D721Med (cell line): ENCODE results near the gene NUDT21.
"Not testable (repeated sequence)": the region's sequence is repeated elsewhere in the genome, so short reads cannot be mapped to it uniquely, and the experiment has no call there.

Experiments used
- DNase-seq: peaks from one replicate; pipeline ENCODE4 v3.0.0; 2011; ENCODE audit warnings: low spot score; ENCODE audit not compliant: insufficient read length
- FAIRE-seq: peaks from 2 replicates; lab custom pipeline; 2011; peaks lifted over from hg19 to GRCh38; lab: Jason Lieb, UNC
- TF ChIP-seq, protein P1 (sequence below): IDR thresholded peaks from 2 replicates; pipeline ENCODE4 v1.5.1; 2012; ENCODE audit warnings: mild to moderate bottlenecking, control low read depth; ENCODE audit not compliant: insufficient read depth; ENCODE audit errors: missing control alignments

The NUDT21 gene

DNA sequence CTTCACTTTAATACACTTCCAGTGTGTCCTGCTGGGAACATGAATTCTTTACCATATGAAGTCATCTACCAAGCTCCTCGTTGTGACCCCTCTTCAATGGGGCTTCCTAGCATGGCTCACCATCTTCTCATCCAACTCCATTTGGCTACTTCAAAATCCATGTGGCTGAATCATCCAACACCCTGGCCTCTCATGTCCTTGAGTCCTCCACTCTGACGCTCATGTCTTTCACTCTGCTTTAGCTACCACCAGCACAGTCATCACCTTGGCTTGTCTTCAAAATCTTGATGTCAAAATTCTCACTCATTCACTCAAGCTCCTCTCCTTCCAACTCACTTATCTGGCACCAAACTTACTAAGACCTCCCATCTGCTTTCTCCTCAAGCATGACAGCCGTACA is 61.6 kb downstream of the NUDT21 start:
- no peak for FAIRE-seq
- TF ChIP-seq, protein P1, sequence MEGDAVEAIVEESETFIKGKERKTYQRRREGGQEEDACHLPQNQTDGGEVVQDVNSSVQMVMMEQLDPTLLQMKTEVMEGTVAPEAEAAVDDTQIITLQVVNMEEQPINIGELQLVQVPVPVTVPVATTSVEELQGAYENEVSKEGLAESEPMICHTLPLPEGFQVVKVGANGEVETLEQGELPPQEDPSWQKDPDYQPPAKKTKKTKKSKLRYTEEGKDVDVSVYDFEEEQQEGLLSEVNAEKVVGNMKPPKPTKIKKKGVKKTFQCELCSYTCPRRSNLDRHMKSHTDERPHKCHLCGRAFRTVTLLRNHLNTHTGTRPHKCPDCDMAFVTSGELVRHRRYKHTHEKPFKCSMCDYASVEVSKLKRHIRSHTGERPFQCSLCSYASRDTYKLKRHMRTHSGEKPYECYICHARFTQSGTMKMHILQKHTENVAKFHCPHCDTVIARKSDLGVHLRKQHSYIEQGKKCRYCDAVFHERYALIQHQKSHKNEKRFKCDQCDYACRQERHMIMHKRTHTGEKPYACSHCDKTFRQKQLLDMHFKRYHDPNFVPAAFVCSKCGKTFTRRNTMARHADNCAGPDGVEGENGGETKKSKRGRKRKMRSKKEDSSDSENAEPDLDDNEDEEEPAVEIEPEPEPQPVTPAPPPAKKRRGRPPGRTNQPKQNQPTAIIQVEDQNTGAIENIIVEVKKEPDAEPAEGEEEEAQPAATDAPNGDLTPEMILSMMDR, result no peak
- DNase-seq, result no peak

DNA sequence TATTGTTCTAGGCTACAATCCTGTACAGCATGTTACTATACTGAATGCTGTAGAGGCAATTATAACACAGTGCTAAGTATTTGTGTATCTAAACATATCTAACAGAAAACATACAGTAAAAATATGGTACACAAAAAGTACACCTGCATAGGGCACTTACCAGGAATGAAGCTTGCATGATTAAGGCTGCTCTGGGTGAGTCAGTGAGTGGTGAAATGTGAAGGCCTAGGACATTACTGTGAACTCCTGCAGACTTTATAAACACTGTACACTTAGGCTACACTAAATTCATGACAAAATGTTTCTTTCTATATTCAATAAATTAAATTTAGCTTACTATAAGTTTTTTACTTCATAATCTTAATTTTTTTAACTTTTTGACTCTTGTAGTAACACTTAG is 62.9 kb downstream of the NUDT21 start:
- DNase-seq (no peak), FAIRE-seq (no peak)
- TF ChIP-seq, protein P1, result no peak

DNA sequence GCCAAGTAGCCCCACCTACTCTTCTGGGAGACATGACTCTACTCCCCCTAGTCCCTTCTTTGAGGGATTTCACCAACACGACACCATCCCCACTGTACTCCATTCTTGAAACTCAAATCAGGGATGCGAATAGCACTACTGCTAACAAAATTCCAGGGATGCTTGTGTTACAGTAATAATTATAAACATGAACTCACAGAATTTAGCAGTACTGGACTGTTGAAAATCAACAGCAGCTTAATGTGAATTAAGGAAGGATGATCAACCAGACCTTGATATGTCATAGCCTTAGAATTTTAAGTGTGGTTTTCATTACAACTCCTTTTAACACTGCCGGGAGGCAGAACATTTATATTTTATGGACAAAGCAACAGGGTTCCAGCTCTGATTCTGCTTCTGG is 63.7 kb downstream of the NUDT21 start:
- TF ChIP-seq, protein P1, result no peak
- FAIRE-seq (no peak), DNase-seq (no peak)

DNA sequence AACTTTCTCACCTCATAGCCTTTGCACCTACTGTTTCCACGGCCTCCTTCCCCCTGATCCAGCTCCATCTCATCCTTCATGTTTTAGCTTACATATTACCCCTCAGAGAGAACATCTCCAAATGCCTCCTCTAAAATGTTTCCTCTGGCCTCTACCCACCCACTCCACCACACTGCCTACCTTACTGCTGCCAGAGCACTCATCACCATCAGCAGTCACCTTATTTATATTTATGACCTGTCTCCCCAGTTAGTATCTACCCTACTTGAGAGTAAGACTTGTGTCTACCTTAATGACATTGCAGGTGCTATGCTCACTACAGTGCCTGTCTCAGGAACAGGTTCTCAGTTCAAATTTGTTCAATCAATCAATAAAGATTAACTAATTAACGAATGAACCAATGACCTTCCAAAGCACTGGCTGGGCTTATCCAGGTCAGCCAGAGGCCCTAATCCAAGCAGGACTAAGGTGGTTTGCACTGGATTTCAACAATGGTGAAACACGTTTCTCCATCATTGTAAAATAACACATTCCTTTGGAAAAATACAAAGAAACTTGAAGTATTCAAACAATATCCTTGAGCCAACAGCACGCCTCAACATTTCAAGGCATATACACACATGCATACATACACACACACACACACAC is 66.9 kb downstream of the NUDT21 start:
- TF ChIP-seq, protein P1, result no peak
- FAIRE-seq (no peak), DNase-seq (no peak)

DNA sequence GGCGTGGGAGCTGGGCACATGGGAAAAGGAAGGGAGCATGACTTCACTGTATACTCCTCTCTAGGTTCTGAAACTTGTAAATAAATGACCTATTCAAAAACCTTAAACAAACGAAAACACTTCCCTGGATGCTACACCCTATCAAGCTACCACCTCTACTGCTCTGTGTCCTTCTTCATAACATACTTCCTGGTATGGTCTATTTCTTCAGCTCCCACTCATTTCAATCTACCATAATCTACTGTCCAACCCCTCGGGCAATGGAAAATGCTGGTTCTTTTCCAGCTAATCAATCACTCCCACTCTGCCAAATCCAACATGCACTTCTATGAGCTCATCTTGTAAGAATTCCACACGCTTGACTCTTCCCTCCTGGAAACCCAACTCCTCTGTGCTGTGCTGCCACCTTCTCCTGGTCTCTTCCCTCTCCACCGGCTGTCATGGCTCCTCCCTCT is 68.2 kb downstream of the NUDT21 start:
- FAIRE-seq, result no peak
- no peak for DNase-seq
- TF ChIP-seq, protein P1, result no peak

DNA sequence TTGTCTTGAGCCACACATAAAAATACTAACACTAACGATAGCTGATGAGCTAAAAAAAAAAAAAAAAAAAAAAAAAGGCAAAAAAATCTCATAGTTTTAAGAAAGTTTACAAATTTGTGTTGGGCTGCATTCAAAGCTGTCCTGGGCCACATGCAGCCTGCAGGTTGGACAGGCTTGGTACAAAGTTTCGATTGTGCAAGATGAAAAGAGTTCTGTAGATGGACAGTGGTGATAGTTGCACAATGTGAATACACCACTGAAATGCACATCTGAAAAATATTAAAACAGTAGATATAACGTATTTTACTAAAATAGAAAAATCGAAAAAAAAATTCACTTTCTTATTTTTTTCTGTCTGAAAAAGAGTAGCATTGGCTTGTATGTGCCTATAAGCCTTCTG is 68.7 kb downstream of the NUDT21 start:
- FAIRE-seq (no peak), DNase-seq (no peak)
- TF ChIP-seq, protein P1, result no peak

DNA sequence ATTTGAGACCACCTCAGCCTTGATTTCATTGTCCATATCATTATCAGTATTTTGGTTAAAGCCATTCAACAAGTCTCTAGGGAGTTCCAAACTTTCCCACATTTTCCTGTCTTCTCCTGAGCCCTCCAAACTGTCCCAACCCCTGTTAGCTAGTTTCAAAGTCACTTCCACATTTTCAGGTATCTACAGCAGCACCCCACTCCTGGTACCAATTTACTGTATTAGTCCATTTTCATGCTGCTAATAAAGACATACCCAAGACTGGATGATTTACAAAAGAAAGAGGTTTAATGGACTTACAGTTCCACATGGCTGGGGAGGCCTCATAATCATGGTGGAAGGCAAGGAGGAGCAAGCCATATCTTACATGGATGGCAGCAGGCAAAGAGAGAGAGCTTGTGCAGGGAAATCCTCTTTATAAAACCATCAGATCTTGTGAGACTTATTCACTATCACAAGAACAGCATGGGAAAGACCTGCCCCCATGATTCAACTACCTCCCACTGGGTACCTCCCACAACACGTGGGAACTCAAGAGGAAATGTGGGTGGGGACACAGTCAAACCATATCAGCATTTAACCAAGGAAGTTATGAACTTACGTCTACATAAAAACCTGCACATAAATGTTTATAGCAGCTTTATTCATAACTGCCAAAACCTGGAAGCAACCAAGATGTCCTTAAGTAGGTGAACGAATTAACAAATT is 70.2 kb downstream of the NUDT21 start:
- not testable (repeated sequence) for FAIRE-seq, DNase-seq
